ENCODE measurements around the gene MAP3K9. TPM values are rescaled to one million over a fixed set of nuclear protein-coding genes. Genes with fewer than 3 reads are reported as not detected.

The MAP3K9 gene
- total and polyA plus RNA-seq, 2 donors from 2014 or later: 1.0 to 8.3 TPM

- no peak for FAIRE-seq
- Histone ChIP-seq H3K4me3 (ENCODE audit: low read length in 3 of 3) (no peak overlapping the region), H3K4me1 (ENCODE audit: control insufficient read depth in 2 of 3, insufficient read depth in 2 of 3, low read depth in 1 of 3, low read length in 3 of 3) (peaks cover 0 to 6% (median 2%) of the 10 kb centered on the region in 3 donors), H3K36me3 (ENCODE audit: control insufficient read depth in 2 of 3, insufficient read depth in 3 of 3, low read length in 3 of 3) (no peaks in the 10 kb centered on the region), H3K27me3 (ENCODE audit: control insufficient read depth, insufficient read depth, low read length) (no peaks in the 10 kb centered on the region), H3K27ac (ENCODE audit: low read depth in 2 of 2, low read length in 2 of 2) (no peak overlapping the region), H3K9me3 (ENCODE audit: control insufficient read depth in 2 of 3, insufficient read depth in 1 of 3, low read length in 3 of 3) (no peaks in the 10 kb centered on the region), H3K9ac (ENCODE audit: low read length in 3 of 3) (no peak overlapping the region)
- intact Hi-C loops (cut with DNase I): loop anchor here (10.0 kb wide), 1 partner anchor 164 kb away; no protein-coding TSS in a partner anchor
- TF ChIP-seq, protein P1, sequence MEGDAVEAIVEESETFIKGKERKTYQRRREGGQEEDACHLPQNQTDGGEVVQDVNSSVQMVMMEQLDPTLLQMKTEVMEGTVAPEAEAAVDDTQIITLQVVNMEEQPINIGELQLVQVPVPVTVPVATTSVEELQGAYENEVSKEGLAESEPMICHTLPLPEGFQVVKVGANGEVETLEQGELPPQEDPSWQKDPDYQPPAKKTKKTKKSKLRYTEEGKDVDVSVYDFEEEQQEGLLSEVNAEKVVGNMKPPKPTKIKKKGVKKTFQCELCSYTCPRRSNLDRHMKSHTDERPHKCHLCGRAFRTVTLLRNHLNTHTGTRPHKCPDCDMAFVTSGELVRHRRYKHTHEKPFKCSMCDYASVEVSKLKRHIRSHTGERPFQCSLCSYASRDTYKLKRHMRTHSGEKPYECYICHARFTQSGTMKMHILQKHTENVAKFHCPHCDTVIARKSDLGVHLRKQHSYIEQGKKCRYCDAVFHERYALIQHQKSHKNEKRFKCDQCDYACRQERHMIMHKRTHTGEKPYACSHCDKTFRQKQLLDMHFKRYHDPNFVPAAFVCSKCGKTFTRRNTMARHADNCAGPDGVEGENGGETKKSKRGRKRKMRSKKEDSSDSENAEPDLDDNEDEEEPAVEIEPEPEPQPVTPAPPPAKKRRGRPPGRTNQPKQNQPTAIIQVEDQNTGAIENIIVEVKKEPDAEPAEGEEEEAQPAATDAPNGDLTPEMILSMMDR (IDR thresholded peaks at IDR 0.05; ENCODE audit: borderline replicate concordance, extremely low read depth, insufficient read depth): no peak
- no peak for DNase-seq
These were observed 1.7 kb upstream of the MAP3K9 start for GRCh38 chr14:70811050-70811449.

DNA sequence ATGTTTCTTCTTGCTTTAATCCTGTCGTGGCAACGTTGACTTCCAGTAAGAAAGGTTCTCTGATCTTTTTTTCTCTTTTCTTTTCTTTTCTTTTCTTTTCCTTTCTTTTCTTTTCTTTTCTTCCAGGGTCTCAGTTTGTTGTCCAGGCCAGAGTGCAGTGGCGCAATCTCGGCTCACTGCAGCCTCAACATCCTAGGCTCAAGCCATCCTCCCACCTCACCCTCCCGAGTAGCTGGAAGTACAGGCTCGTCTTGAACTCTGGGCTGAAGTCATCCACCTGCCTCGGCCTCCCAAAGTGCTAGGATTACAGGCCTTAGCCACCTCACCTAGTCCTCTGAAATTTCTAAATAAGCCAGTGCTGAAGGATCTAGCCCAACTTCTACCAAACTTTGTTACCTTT, 1.3 kb upstream of the MAP3K9 start:
- intact Hi-C loops (cut with DNase I): loop anchor here (10.0 kb wide), 1 partner anchor 164 kb away; no protein-coding TSS in a partner anchor
- H3K4me1 ChIP-seq (ENCODE audit: control insufficient read depth in 2 of 3, insufficient read depth in 2 of 3, low read depth in 1 of 3, low read length in 3 of 3): peaks cover 0 to 6% (median 2%) of the 10 kb centered on the region in 3 donors
- H3K27me3 ChIP-seq (ENCODE audit: control insufficient read depth, insufficient read depth, low read length): no peaks in the 10 kb centered on the region
- no peaks in the 10 kb centered on the region for H3K9me3 ChIP-seq (ENCODE audit: control insufficient read depth in 2 of 3, insufficient read depth in 1 of 3, low read length in 3 of 3)
- no peak for DNase-seq
- no peaks in the 10 kb centered on the region for H3K36me3 ChIP-seq (ENCODE audit: control insufficient read depth in 2 of 3, insufficient read depth in 3 of 3, low read length in 3 of 3)
- TF ChIP-seq, protein P1 (IDR thresholded peaks at IDR 0.05; ENCODE audit: borderline replicate concordance, extremely low read depth, insufficient read depth): no peak
- H3K9ac ChIP-seq (ENCODE audit: low read length in 3 of 3): no peak overlapping the region
- H3K4me3 ChIP-seq (ENCODE audit: low read length in 3 of 3): peak overlapping the region in 2 of 3 donors; percentile 65 to 83
- H3K27ac ChIP-seq (ENCODE audit: low read depth in 2 of 2, low read length in 2 of 2): no peak overlapping the region
- no peak for FAIRE-seq

GRCh38 chr14:70808416-70809224, 693 bp downstream of the MAP3K9 start:
- TF ChIP-seq, protein P1 (IDR thresholded peaks at IDR 0.05; ENCODE audit: borderline replicate concordance, extremely low read depth, insufficient read depth): no peak
- Histone ChIP-seq H3K9me3 (ENCODE audit: control insufficient read depth in 2 of 3, insufficient read depth in 1 of 3, low read length in 3 of 3) (no peaks in the 10 kb centered on the region), H3K9ac (ENCODE audit: low read length in 3 of 3) (peak overlapping the region in 1 of 3 donors; percentile 17), H3K27ac (ENCODE audit: low read depth in 2 of 2, low read length in 2 of 2) (peak overlapping the region; percentile 35 to 40), H3K27me3 (ENCODE audit: control insufficient read depth, insufficient read depth, low read length) (no peaks in the 10 kb centered on the region), H3K36me3 (ENCODE audit: control insufficient read depth in 2 of 3, insufficient read depth in 3 of 3, low read length in 3 of 3) (no peaks in the 10 kb centered on the region), H3K4me3 (ENCODE audit: low read length in 3 of 3) (peak overlapping the region; percentile 38 to 57 (median 52)), H3K4me1 (ENCODE audit: control insufficient read depth in 2 of 3, insufficient read depth in 2 of 3, low read depth in 1 of 3, low read length in 3 of 3) (peaks cover 0 to 6% (median 2%) of the 10 kb centered on the region in 3 donors)
- FAIRE-seq (no peak), DNase-seq (peak in 4 of 5 donors; percentile 39 to 82 (median 66))
- intact Hi-C loops (cut with DNase I): no loop called here

All from kidney (tissue), 14 donors.